Type B pancreatic cell (in vitro differentiated cells): Measurements from ENCODE around the gene HELZ2. TPM values are rescaled to one million over a fixed set of nuclear protein-coding genes. Genes with fewer than 3 reads are reported as not detected.

Source experiments
- DNase-seq: peaks from one replicate; pipeline ENCODE4 v3.0.0; 2021; ENCODE audit warnings: mixed read lengths; ENCODE audit not compliant: unreplicated experiment; ENCODE audit errors: extremely low spot score
- H3K27ac Mint-ChIP-seq: 2 replicates; pipeline ENCODE4 v1.8.0; 2021; ENCODE audit warnings: mild to moderate bottlenecking, mixed read lengths
- H3K27me3 Mint-ChIP-seq: 2 replicates; pipeline ENCODE4 v1.8.0; 2021; ENCODE audit warnings: mixed read lengths
- H3K36me3 Mint-ChIP-seq: 2 replicates; pipeline ENCODE4 v1.8.0; 2021; ENCODE audit warnings: mixed read lengths
- H3K4me1 Mint-ChIP-seq: one replicate; pipeline ENCODE4 v1.8.0; 2021; ENCODE audit warnings: mixed read lengths; ENCODE audit not compliant: unreplicated experiment
- H3K4me3 Mint-ChIP-seq: 2 replicates; pipeline ENCODE4 v1.8.0; 2021; ENCODE audit warnings: mild to moderate bottlenecking, mixed read lengths
- H3K9me3 Mint-ChIP-seq: 2 replicates; pipeline ENCODE4 v1.8.0; 2021; ENCODE audit warnings: mixed read lengths
- CTCF ChIP-seq: fragments of 200-600 bp; sonication (generic); conservative IDR thresholded peaks from 2 replicates; pipeline ENCODE4 v1.5.0; 2021; ENCODE audit warnings: antibody characterized with exemption, mild to moderate bottlenecking
- total RNA-seq: library from RNA; stranded (reverse); gene quantifications from 2 replicates; pipeline ENCODE4 v1.2.1, GENCODE V29; 2021; ENCODE audit warnings: low replicate concordance

HELZ2 gene
- total RNA-seq, 1 donor from 2014 or later: 24.2 TPM

GRCh38 chr20:63556873-63557478 lies 17.1 kb downstream of the HELZ2 start:
- peaks cover 3% of the 10 kb centered on the region for H3K4me1 Mint-ChIP-seq

GRCh38 chr20:63555661-63556381 lies 18.2 kb downstream of the HELZ2 start:
- TF ChIP-seq CTCF: no peak
- Mint-ChIP-seq H3K4me1 (peaks cover 3% of the 10 kb centered on the region), H3K36me3 (peaks cover 3% of the 10 kb centered on the region), H3K27me3 (no peaks in the 10 kb centered on the region), H3K4me3 (no peak overlapping the region), H3K9me3 (no peaks in the 10 kb centered on the region), H3K27ac (no peak overlapping the region)
- no peak for DNase-seq

More at GRCh38 chr20:63556873-63557478, 17.1 kb downstream of the HELZ2 start:
- Mint-ChIP-seq H3K9me3 (no peaks in the 10 kb centered on the region), H3K27ac (no peak overlapping the region), H3K4me3 (peak overlapping the region; percentile 55), H3K27me3 (no peaks in the 10 kb centered on the region), H3K36me3 (peaks cover 3% of the 10 kb centered on the region)
- DNase-seq: no peak
- no peak for TF ChIP-seq CTCF

GRCh38 chr20:63554361-63555278 lies 19.4 kb downstream of the HELZ2 start:
- Mint-ChIP-seq H3K27ac (no peak overlapping the region), H3K36me3 (no peaks in the 10 kb centered on the region), H3K4me1 (peaks cover 3% of the 10 kb centered on the region), H3K4me3 (peak overlapping the region; percentile 74), H3K27me3 (no peaks in the 10 kb centered on the region), H3K9me3 (no peaks in the 10 kb centered on the region)
- TF ChIP-seq CTCF: no peak
- DNase-seq: no peak

GRCh38 chr20:63553933-63554290 lies 20.1 kb downstream of the HELZ2 start, which contains the start of gene FNDC11:
FNDC11 (plus strand) TSS chr20:63554159; CDS start chr20:63555664, 1,505 bp downstream.
- Mint-ChIP-seq H3K27me3 (no peaks in the 10 kb centered on the region), H3K36me3 (no peaks in the 10 kb centered on the region), H3K4me1 (peaks cover 3% of the 10 kb centered on the region), H3K27ac (no peak within 1 kb of the TSS), H3K4me3 (peak within 1 kb of the TSS; percentile 74), H3K9me3 (no peaks in the 10 kb centered on the region)
- DNase-seq: no peak
- TF ChIP-seq CTCF: no peak

- peaks cover 3% of the 10 kb centered on the region for H3K4me1 Mint-ChIP-seq
- H3K9me3 Mint-ChIP-seq: no peaks in the 10 kb centered on the region
- peak overlapping the region; percentile 14 for H3K4me3 Mint-ChIP-seq
- no peak for TF ChIP-seq CTCF
- no peaks in the 10 kb centered on the region for H3K27me3 Mint-ChIP-seq
- H3K36me3 Mint-ChIP-seq: no peaks in the 10 kb centered on the region
- DNase-seq: peak; percentile 89
- no peak overlapping the region for H3K27ac Mint-ChIP-seq
These were observed 20.6 kb downstream of the HELZ2 start for GRCh38 chr20:63553251-63553932.
